HG03460 (cell line): ENCODE results near the gene NAGS.
"Not testable (repeated sequence)": the region's sequence is repeated elsewhere in the genome, so short reads cannot be mapped to it uniquely, and the experiment has no call there.

Experiments
- ATAC-seq: cut with Tn5 transposase; IDR thresholded peaks from one replicate; pipeline ENCODE4 v1.9.1; 2021; ENCODE audit not compliant: unreplicated experiment

NAGS gene

DNA sequence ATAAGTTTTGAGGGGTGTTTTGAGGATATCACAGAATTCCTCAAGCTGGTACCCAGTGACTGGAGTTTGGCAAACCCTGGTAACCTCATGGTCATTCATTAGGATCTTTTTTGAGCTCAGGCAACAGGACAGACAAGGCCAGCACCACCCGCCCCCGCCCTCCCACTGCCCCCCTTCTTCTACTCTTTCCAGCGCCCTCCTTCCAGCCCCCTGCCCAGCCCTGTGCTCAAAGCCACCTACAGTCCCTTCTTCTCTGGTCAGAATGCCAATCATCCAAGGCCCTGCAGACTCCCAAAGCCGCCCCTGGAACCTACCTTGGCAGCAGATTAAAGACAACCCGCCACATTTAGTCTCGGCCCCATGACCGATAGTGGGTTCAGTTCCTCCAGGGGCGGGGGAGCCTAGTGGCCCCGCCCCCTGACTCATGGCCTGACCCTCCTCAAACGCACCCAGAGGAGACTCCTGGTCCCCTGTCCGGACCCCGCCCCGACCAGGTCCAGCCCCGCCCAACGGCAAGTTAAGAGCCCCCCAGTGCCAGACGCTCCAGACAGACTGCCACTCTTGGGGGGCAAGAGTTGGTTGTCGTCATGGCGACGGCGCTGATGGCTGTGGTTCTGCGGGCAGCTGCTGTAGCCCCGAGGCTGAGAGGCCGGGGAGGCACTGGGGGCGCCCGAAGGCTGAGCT lies at the start of gene NAGS:
TSS of gene NAGS (plus strand) at position 546 of the 684 bp plus-strand sequence. CDS start at position 588, 42 bp downstream.
- ATAC-seq = no peak

GRCh38 chr17:43956222-43956621 lies 48.2 kb upstream of the NAGS start:
- no peak for ATAC-seq

GRCh38 chr17:43958748-43959352 lies 45.6 kb upstream of the NAGS start:
- no peak for ATAC-seq

DNA sequence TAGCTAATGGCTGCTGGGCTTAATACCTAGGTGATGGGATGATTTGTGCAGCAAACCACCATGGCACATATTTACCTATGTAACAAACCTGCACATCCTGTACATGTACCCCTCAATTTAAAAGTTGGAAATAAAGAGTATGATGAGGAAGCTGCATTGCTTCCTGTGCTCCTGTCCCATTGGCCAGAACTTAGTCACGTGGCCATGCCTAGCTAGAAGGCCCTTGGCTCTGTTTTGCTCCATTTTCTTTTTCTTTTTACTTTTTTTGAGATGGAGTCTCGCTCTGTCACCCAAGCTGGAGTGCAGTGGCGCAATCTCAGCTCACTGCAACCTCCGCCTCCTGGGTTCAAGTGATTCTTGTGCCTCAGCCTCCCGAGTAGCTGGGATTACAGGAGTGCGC lies 43.1 kb upstream of the NAGS start:
- ATAC-seq = not testable (repeated sequence)

- no peak for ATAC-seq
Measured at GRCh38 chr17:43961954-43962353, 42.5 kb upstream of the NAGS start.

- no peak for ATAC-seq
Measured at GRCh38 chr17:43962479-43962878, 41.9 kb upstream of the NAGS start.

DNA sequence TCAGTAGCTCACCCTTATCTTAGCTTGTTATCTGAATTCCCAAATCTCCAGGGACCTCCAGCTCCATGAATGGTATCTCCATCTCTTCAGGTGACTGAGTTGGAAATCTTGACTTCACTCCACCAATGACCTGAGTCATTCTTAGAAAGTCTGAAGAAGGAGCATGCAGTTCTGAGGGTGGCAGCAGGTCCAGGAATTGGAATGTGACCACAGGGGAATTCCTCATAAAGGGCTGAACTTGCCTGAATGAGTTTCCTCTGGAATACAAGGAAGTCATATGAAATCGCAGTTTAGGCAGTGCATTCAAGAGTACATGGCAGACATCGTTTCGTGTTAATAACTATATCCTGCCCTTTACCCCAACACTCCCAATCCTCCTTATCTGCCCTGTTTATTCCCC lies 38.1 kb upstream of the NAGS start:
- no peak for ATAC-seq

DNA sequence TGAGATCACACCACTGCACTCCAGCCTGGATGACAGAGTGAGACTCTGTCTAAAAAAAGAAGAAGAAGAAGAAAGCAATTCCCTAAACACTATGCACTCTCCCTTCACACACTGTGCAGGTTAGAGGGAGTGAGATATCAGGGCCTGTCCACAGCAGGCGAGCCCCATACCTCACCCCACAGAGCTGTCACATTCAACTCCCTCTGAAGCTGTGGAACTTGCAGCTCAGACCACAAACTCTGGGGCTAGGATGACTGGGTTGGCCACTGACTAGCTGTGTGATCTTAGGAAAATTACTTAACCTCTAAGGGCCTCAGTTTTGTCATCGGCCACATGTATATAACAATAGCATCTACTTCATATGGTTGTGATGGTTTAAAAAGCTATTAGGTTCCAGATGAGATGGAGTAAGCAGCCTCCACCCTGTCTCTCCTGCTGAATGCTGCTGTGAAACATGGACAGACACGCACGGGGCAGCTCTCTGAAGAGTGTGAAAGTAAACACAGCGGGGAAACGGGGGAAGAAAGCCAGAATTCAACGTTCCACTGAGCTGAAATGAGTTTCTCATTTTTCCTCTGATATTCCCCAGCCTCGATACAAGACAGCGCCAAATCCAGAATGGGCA lies 37.1 kb upstream of the NAGS start:
- ATAC-seq = no peak

DNA sequence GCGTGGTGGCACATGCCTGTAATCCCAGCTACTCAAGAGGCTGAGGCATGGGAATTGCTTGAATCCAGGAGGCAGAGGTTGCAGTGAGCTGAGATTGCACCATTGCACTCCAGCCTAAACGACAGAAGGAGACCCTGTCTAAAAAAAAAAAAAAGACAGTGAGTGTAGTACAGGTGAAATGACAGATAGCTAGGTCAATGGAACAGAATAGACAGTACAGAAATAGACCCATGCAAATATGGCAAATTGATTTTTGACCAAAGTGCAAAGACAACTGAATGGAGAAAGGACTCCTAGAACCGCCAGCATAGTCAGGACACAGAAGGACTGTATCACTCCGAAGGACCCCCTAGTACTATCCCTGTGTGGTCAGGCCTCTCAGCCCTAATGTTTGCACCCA lies 34.1 kb upstream of the NAGS start:
- no peak for ATAC-seq

DNA sequence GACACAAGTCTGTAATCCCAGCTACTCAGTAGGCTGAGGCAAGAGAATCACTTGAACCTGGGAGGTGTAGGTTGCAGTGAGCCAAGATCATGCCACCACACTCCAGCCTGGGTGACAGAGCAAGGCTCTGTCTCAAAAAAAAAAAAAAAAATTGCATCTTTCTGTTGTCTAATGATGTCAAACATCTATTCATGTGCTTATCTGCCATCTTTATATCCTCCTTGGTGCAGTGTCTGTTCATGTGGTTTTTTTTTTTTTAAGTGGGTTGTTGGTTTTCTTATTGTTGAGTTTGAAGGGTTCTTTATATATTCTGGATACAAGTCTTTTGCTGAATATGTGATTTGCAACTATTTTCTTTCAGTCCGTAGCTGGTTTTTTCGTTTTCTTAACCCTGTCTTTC lies 33.0 kb upstream of the NAGS start:
- not testable (repeated sequence) for ATAC-seq

DNA sequence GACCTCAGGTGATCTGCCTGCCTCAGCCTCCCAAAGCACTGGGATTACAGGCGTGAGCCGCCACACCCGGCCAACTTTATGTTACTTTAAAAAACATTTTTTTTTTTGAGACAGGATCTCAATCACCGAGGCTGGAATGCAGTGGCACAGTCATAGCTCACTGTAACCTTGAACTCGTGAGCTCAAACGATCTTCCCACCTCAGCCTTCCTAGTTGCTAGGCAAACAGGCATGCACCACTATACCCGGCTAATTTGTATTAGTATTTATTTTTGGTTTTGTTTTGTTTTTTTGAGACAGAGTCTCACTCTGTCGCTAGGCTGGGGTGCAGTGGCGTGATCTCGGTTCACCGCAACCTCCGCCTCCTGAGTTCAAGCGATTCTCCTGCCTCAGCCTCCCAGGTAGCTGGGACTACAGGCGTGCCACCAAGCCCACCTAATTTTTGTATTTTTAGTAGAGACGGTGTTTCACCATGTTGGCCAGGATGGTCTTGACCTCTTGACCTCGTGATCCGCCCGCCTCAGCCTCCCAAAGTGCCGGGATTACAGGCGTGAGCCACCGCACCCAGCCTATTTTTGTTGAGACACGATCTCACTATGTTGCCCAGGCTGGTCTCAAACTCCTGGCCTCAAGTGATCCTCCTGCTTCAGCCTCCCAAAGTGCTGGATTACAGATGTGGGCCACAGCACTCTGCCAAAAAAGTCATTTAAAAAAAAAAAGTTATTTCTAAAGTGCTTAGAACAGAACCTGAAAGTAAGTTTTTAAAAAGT lies 31.8 kb upstream of the NAGS start:
- ATAC-seq = not testable (repeated sequence)

- no peak for ATAC-seq
Measured at GRCh38 chr17:43974382-43975266, 29.8 kb upstream of the NAGS start.

- no peak for ATAC-seq
Measured at GRCh38 chr17:43975898-43976297, 28.5 kb upstream of the NAGS start.

DNA sequence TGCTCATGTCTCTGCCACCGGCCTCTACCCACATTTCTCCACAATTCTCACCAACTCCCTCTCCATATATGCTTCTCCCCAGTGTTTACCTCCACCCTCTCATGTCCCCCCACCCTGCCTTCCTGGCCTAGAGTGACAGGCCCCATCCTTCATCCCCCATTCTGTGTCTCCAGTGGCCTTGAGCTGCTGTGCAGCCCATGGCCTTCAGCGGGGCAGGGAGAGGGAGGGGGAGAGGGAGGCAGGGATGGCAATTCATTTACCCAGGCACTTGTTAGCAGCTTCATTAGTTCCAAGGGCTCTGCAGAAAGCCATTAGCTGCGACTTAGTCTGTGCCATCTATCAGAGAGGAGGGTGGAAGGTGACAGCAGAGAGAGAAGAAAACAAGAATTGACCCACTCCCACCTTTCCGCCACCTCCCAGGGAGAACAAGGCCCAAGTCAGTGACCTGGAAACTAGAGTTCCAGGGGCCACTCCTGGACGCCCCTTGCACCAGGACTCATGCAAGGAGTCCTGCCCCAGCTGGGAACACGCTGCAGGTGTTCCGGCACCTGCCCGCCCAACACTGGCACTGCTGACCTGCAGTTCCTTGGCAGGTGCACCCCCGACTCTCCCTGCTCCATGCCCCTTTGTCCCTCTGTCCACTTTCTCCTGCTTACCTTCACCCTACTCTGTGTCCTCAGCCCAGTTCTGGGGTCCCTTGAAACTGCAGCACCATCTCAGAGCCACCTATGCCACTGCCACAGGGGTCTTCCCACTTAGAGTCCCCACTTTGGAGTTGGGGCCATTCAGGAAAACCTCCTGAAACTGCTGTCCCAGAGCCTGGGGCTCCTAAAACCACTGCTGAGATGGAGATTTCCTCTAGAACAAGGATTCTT lies 27.2 kb upstream of the NAGS start:
- ATAC-seq = no peak

DNA sequence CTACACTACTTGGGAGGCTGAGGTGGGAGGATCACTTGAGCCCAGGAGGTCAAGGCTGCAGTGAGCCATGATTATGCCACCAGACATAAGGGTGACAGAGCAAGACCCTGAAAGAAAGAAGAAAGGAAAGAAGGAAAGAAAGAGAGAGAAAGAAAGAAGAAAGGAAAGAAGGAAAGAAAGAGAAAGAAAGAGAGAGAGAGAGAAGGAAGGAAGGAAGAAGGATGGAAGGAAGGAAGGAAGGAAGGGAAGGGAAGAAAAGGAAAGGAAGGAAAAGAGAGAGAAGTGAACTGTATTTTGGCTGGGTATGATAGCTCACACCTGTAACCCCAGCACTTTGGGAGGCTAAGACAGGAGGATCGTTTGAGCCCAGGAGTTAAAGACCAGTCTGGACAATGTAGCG lies 26.3 kb upstream of the NAGS start:
- ATAC-seq = no peak

GRCh38 chr17:43979011-43979410 lies 25.4 kb upstream of the NAGS start:
- ATAC-seq = no peak

GRCh38 chr17:43979671-43980070 lies 24.8 kb upstream of the NAGS start:
- ATAC-seq = no peak

DNA sequence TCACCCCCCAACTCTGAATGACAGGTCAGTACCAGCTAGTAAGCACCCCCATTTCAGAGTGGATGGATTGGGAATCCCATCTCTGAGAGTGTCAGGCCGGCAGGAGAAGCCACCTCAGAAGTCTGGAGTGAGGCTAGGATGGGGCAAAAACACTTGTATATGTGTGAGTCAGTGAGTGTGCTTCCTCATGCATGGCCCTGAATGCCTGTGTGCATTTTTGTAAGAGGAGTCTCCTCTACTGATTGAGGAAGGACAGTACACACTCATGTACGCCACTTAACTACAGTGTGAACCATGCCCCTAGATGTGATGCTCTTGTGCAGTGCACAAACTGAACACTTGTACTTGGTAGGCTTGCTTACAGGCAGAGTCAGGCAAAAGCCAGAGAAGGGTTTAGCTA lies 22.3 kb upstream of the NAGS start:
- ATAC-seq = no peak

- no peak for ATAC-seq
Measured at GRCh38 chr17:43983196-43983514, 21.3 kb upstream of the NAGS start.
